KMS-11 (cell line): ENCODE data around the gene AZGP1.
A peak's percentile ranks its signal among the peaks of the same experiment; 100 is the strongest.

Source experiments
- H2AFZ ChIP-seq: fragments of 200-600 bp; sonication (generic); 2 replicates; pipeline ENCODE4 v1.6.1; 2016; ENCODE audit warnings: antibody characterized with exemption, mixed run types, low read depth
- H3K27ac ChIP-seq: fragments of 200-600 bp; sonication (generic); 2 replicates; pipeline ENCODE4 v1.6.1; 2016; ENCODE audit warnings: mild to moderate bottlenecking, mixed run types
- H3K27me3 ChIP-seq: fragments of 200-600 bp; sonication (generic); 2 replicates; pipeline ENCODE4 v1.6.1; 2017; ENCODE audit warnings: mild to moderate bottlenecking, low read depth, mixed run types, moderate library complexity; ENCODE audit not compliant: insufficient read depth
- H3K36me3 ChIP-seq: fragments of 200-600 bp; sonication (generic); 2 replicates; pipeline ENCODE4 v1.6.1; 2017; ENCODE audit warnings: mild to moderate bottlenecking, mixed run types; ENCODE audit not compliant: insufficient read depth
- H3K4me1 ChIP-seq: fragments of 200-600 bp; sonication (generic); 2 replicates; pipeline ENCODE4 v1.6.1; 2016; ENCODE audit warnings: mild to moderate bottlenecking, low read depth, mixed run types; ENCODE audit not compliant: poor library complexity, severe bottlenecking
- H3K4me2 ChIP-seq: fragments of 200-600 bp; sonication (generic); 2 replicates; pipeline ENCODE4 v1.7.0; 2016; ENCODE audit warnings: mild to moderate bottlenecking, mixed run types
- H3K4me3 ChIP-seq: fragments of 200-600 bp; sonication (generic); IDR thresholded peaks from 2 replicates; pipeline ENCODE4 v1.6.1; 2017; ENCODE audit warnings: low read depth, low read length, mixed read lengths; ENCODE audit not compliant: insufficient read depth
- H3K79me2 ChIP-seq: fragments of 200-600 bp; sonication (generic); 2 replicates; pipeline ENCODE4 v1.6.1; 2016; ENCODE audit warnings: low read depth, mixed run types; ENCODE audit not compliant: insufficient read depth
- H3K9ac ChIP-seq: fragments of 200-600 bp; sonication (generic); 2 replicates; pipeline ENCODE4 v1.6.1; 2016; ENCODE audit warnings: mild to moderate bottlenecking, mixed run types
- H4K20me1 ChIP-seq: fragments of 200-600 bp; sonication (generic); 2 replicates; pipeline ENCODE4 v1.6.1; 2016; ENCODE audit warnings: mild to moderate bottlenecking, mixed run types; ENCODE audit not compliant: insufficient read depth
- TF ChIP-seq, protein P1 (sequence below): fragments of 200-600 bp; sonication (generic); conservative IDR thresholded peaks from 2 replicates; pipeline ENCODE4 v1.6.1; 2017; ENCODE audit warnings: low read depth, mild to moderate bottlenecking, antibody characterized with exemption, low read length, moderate library complexity, mixed read lengths

The AZGP1 gene

DNA sequence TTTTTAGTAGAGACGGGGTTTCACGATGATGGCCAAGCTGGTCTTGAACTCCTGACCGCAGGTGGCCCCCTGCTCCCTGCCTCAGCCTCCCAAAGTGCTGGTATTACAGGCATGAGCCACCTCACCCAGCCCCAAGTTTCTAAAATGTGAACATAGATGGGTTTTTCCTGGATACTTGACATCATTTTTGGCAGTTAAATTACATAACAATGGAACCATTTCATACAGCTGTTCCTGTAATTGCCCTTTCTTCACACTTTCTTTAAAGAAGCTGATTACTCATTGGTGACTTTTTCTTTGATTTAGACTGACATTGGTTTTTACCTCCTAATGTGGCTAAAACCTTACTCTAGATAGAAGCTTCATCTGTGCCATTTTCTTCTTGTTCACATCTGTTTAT lies 45.5 kb upstream of the AZGP1 start:
- Histone ChIP-seq H3K4me2 (no peak overlapping the region), H3K9ac (no peak overlapping the region), H4K20me1 (no peaks in the 10 kb centered on the region), H3K27me3 (no peaks in the 10 kb centered on the region), H3K4me3 (no peak overlapping the region), H3K79me2 (peaks cover 21% of the 10 kb centered on the region), H2AFZ (no peak overlapping the region), H3K4me1 (peaks cover 8% of the 10 kb centered on the region), H3K27ac (no peak overlapping the region), H3K36me3 (peaks cover 17% of the 10 kb centered on the region; the same call in 1 of the 2 replicates)
- TF ChIP-seq, protein P1, sequence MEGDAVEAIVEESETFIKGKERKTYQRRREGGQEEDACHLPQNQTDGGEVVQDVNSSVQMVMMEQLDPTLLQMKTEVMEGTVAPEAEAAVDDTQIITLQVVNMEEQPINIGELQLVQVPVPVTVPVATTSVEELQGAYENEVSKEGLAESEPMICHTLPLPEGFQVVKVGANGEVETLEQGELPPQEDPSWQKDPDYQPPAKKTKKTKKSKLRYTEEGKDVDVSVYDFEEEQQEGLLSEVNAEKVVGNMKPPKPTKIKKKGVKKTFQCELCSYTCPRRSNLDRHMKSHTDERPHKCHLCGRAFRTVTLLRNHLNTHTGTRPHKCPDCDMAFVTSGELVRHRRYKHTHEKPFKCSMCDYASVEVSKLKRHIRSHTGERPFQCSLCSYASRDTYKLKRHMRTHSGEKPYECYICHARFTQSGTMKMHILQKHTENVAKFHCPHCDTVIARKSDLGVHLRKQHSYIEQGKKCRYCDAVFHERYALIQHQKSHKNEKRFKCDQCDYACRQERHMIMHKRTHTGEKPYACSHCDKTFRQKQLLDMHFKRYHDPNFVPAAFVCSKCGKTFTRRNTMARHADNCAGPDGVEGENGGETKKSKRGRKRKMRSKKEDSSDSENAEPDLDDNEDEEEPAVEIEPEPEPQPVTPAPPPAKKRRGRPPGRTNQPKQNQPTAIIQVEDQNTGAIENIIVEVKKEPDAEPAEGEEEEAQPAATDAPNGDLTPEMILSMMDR: no peak

- H3K27me3 ChIP-seq: no peaks in the 10 kb centered on the region
- H3K79me2 ChIP-seq: peaks cover 28% of the 10 kb centered on the region
- peaks cover 10% of the 10 kb centered on the region; the same call in 1 of the 2 replicates for H3K36me3 ChIP-seq
- no peak overlapping the region for H3K4me3 ChIP-seq
- no peak overlapping the region for H3K9ac ChIP-seq
- peaks cover 12% of the 10 kb centered on the region for H3K4me1 ChIP-seq
- H2AFZ ChIP-seq: no peak overlapping the region
- no peaks in the 10 kb centered on the region for H4K20me1 ChIP-seq
- H3K27ac ChIP-seq: no peak overlapping the region
- TF ChIP-seq, protein P1: no peak
- no peak overlapping the region for H3K4me2 ChIP-seq
These were observed 44.1 kb upstream of the AZGP1 start for GRCh38 chr7:100019908-100020307.

GRCh38 chr7:100017875-100018274 lies 42.0 kb upstream of the AZGP1 start:
- H3K36me3 ChIP-seq: no peaks in the 10 kb centered on the region
- H4K20me1 ChIP-seq: no peaks in the 10 kb centered on the region
- H3K9ac ChIP-seq: no peak overlapping the region
- H3K79me2 ChIP-seq: peaks cover 28% of the 10 kb centered on the region
- no peak overlapping the region for H2AFZ ChIP-seq
- H3K4me3 ChIP-seq: no peak overlapping the region
- TF ChIP-seq, protein P1: no peak
- H3K4me1 ChIP-seq: peaks cover 13% of the 10 kb centered on the region
- no peak overlapping the region for H3K27ac ChIP-seq
- H3K27me3 ChIP-seq: no peaks in the 10 kb centered on the region
- H3K4me2 ChIP-seq: no peak overlapping the region

GRCh38 chr7:100017300-100017699 lies 41.5 kb upstream of the AZGP1 start:
- no peaks in the 10 kb centered on the region for H4K20me1 ChIP-seq
- TF ChIP-seq, protein P1: no peak
- no peak overlapping the region for H3K27ac ChIP-seq
- H3K9ac ChIP-seq: no peak overlapping the region
- peak overlapping the region; percentile 90; the same call in 1 of the 2 replicates for H3K4me2 ChIP-seq
- H3K27me3 ChIP-seq: no peaks in the 10 kb centered on the region
- peaks cover 28% of the 10 kb centered on the region for H3K79me2 ChIP-seq
- peaks cover 13% of the 10 kb centered on the region for H3K4me1 ChIP-seq
- no peak overlapping the region for H2AFZ ChIP-seq
- H3K4me3 ChIP-seq: no peak overlapping the region
- no peaks in the 10 kb centered on the region for H3K36me3 ChIP-seq
